Ovary (tissue), 10 donors: ENCODE results near the gene SLC25A41. TPM values are rescaled to one million over a fixed set of nuclear protein-coding genes. Genes with fewer than 3 reads are reported as not detected.

Experiments used
- DNase-seq, 5 donors: peaks; one replicate each; pipeline ENCODE4 v3.0.0-alpha.2; 2019 to 2020
- H3K27ac ChIP-seq, 2 donors: fragments of 200-600 bp; one replicate each; pipeline versions ENCODE4 v1.5.1 to v1.8.0; 2019 to 2022
- H3K27me3 ChIP-seq: fragments of 200-600 bp; one replicate; pipeline ENCODE4 v1.8.0; 2022
- H3K36me3 ChIP-seq: fragments of 200-600 bp; sonication (generic); one replicate; pipeline ENCODE4 v1.5.1; 2019
- H3K4me1 ChIP-seq: one replicate; pipeline ENCODE4 v1.8.1; 2013; ENCODE audit warnings: mild to moderate bottlenecking, moderate library complexity; ENCODE audit not compliant: insufficient read depth
- H3K4me3 ChIP-seq: fragments of 200-600 bp; sonication (generic); one replicate; pipeline ENCODE4 v1.5.1; 2017
- H3K9me3 ChIP-seq, 2 donors: fragments of 200-600 bp in 1 of 2; sonication (generic) in 1 of 2; one replicate each; pipeline versions ENCODE4 v1.5.1 to v1.8.1; 2013 to 2019; ENCODE audit warnings: mild to moderate bottlenecking in 1 of 2, moderate library complexity in 1 of 2
- CTCF ChIP-seq, 3 donors: fragments of 450-650 bp in 2 of 3; fragments of 200-600 bp in 1 of 3; IDR thresholded peaks; one replicate each; pipeline versions ENCODE4 v1.5.1 to v1.8.0; 2016 to 2022; ENCODE audit warnings: antibody characterized with exemption in 3 of 3, mild to moderate bottlenecking in 1 of 3
- EP300 ChIP-seq: sonication (generic); formaldehyde crosslinking; IDR thresholded peaks from one replicate; pipeline ENCODE4 v1.6.1; 2017; ENCODE audit warnings: antibody characterized with exemption
- POLR2A ChIP-seq: fragments of 450-650 bp; IDR thresholded peaks from one replicate; pipeline ENCODE4 v1.6.1; 2017; ENCODE audit warnings: antibody characterized with exemption, mild to moderate bottlenecking, moderate library complexity
- WGBS, 3 donors: extraction: QIAGEN DNeasy Blood & Tissue Kit in 1 of 3; methylation state at CpG; one replicate each; pipeline versions ENCODE4 v1.1.5 to v1.1.7; 2013 to 2017; 5-methylcytosine and 5-hydroxymethylcytosine counted together
- intact Hi-C, 4 donors: fragments of 100-400 bp; cut with DNase I; formaldehyde crosslinking; loops; one replicate each; pipeline versions ENCODE4 v1.11.0 to v1.15.1; 2022 to 2023
- long read RNA-seq, 3 donors: library from polyadenylated mRNA in 2 of 3; unstranded in 2 of 3; transcript quantifications; one replicate each; pipeline ENCODE4 v2.0.0 and lab custom pipeline, GENCODE V29; 2021 to 2026
- polyA plus RNA-seq, 2 donors: library from polyadenylated mRNA; stranded (reverse); fragments of 200-250 nt in 1 of 2; fragments of 350-450 nt in 1 of 2; fragmentation: Illumina TruSeq in 1 of 2; extraction: RNeasy Lipid Tissue Mini Kit (QIAGEN cat#74804) in 1 of 2; gene quantifications; one replicate each; pipeline ENCODE4 v1.2.3, GENCODE V29; 2013 to 2014
- total RNA-seq, 7 donors: library from RNA; depleted of rRNA in 2 of 7; stranded (reverse); fragments of >200 nt in 2 of 7; fragmentation: NEBNext Ultra II Directional in 3 of 7; extraction: Animal tissue kit (Norgen Biotek cat#: 25700) in 3 of 7; gene quantifications; one replicate each; pipeline versions ENCODE4 v1.1.0 to v1.2.4, GENCODE V29; 2016 to 2023
- donor health status: DM: no; HTN: no; CAD: no; lungs with moderate emphysema.
- donor health status: DM: no; HTN: no; CAD: no.
- donor health status: Bipolar disorder and iron deficiency.
- donor health status: DM: yes; HTN: yes; CAD: no.
- donor health status: DM: no; HTN: no; CAD: no.
- donor health status: DM: yes; HTN: yes; CAD: no.

Gene SLC25A41
- total RNA-seq, result under 1 TPM in 3 of 7 donors, not detected in 4; 0.20 to 0.52 (median 0.43) TPM
- under 1 TPM in 1 of 2 donors, not detected in 1; 0.38 TPM for polyA plus RNA-seq
- long read RNA-seq, donor 1, result 0 reads
- long read RNA-seq, donor 2, result 0 reads
- long read RNA-seq, donor 3, partial matches to known transcripts, result 1 of 1 reads
- long read RNA-seq, donor 3, other reads (novel, unspliced or antisense), result 0 of 1 reads

GRCh38 chr19:6433663-6434062 is at the start of gene SLC25A41:
Gene SLC25A41 (minus strand): TSS chr19:6433763. CDS start chr19:6433693, 70 bp downstream.
- 87 to 92% (median 91%) methylated on average over 10 of the region's 10 CpGs for WGBS, 3 donors

GRCh38 chr19:6483235-6483634 is 49.7 kb upstream of the SLC25A41 start:
- TF ChIP-seq EP300, result no peak
- Histone ChIP-seq H3K36me3 (no peaks in the 10 kb centered on the region), H3K27me3 (no peaks in the 10 kb centered on the region), H3K27ac (no peak overlapping the region), H3K4me3 (no peak overlapping the region), H3K9me3 (no peaks in the 10 kb centered on the region), H3K4me1 (no peaks in the 10 kb centered on the region)
- DNase-seq, result no peak
- intact Hi-C loops, result no loop called here
- WGBS, 3 donors, result 20 to 32% (median 30%) methylated on average over 3 of the region's 3 CpGs

More at GRCh38 chr19:6433663-6434062, at the start of gene SLC25A41:
- no peak for DNase-seq
- Histone ChIP-seq H3K36me3 (no peaks in the 10 kb centered on the region), H3K4me1 (no peaks in the 10 kb centered on the region), H3K9me3 (no peaks in the 10 kb centered on the region), H3K27me3 (no peaks in the 10 kb centered on the region), H3K4me3 (no peak within 1 kb of the TSS), H3K27ac (no peak within 1 kb of the TSS)
- intact Hi-C loops, result no loop called here
- no peak for TF ChIP-seq CTCF (IDR thresholded peaks at IDR 0.05)
- TF ChIP-seq POLR2A, result no peak
- TF ChIP-seq EP300, result no peak

- no peaks in the 10 kb centered on the region for H3K4me1 ChIP-seq
- DNase-seq, result no peak
- no peaks in the 10 kb centered on the region for H3K27me3 ChIP-seq
- H3K27ac ChIP-seq, result no peak overlapping the region
- intact Hi-C loops, result no loop called here
- no peaks in the 10 kb centered on the region for H3K36me3 ChIP-seq
- 92 to 98% (median 96%) methylated on average over 8 of the region's 8 CpGs for WGBS, 3 donors
- no peak overlapping the region for H3K4me3 ChIP-seq
- TF ChIP-seq POLR2A (no peak), CTCF (IDR thresholded peaks at IDR 0.05) (no peak), EP300 (no peak)
- no peaks in the 10 kb centered on the region for H3K9me3 ChIP-seq
Observed at GRCh38 chr19:6482343-6482686, 48.8 kb upstream of the SLC25A41 start.

GRCh38 chr19:6481541-6482342 is 48.2 kb upstream of the SLC25A41 start, which contains the start of gene DENND1C:
Gene DENND1C (minus strand): TSS chr19:6481787. CDS start chr19:6481695, 92 bp downstream.
- no peaks in the 10 kb centered on the region for H3K9me3 ChIP-seq
- H3K4me1 ChIP-seq, result no peaks in the 10 kb centered on the region
- TF ChIP-seq EP300 (no peak), POLR2A (no peak), CTCF (IDR thresholded peaks at IDR 0.05) (no peak)
- H3K4me3 ChIP-seq, result no peak within 1 kb of the TSS
- no peak within 1 kb of the TSS for H3K27ac ChIP-seq
- no peaks in the 10 kb centered on the region for H3K27me3 ChIP-seq
- 39 to 47% (median 41%) methylated on average over 24 of the region's 24 CpGs for WGBS, 3 donors
- H3K36me3 ChIP-seq, result no peaks in the 10 kb centered on the region
- intact Hi-C loops, result no loop called here
- DNase-seq, result no peak

- Histone ChIP-seq H3K36me3 (no peaks in the 10 kb centered on the region), H3K27me3 (no peaks in the 10 kb centered on the region), H3K4me3 (no peak overlapping the region), H3K27ac (no peak overlapping the region), H3K4me1 (peaks cover 2% of the 10 kb centered on the region), H3K9me3 (no peaks in the 10 kb centered on the region)
- no peak for DNase-seq
- no peak for TF ChIP-seq CTCF (IDR thresholded peaks at IDR 0.05)
- no peak for TF ChIP-seq EP300
- TF ChIP-seq POLR2A, result no peak
- intact Hi-C loops, result no loop called here
- 69 to 78% (median 73%) methylated on average over 10 of the region's 10 CpGs for WGBS, 3 donors
Observed at GRCh38 chr19:6480848-6481415, 47.4 kb upstream of the SLC25A41 start.
